Suprapubic skin (tissue), 4 donors: Measurements from ENCODE around the gene KRT72.

Experiments
- CTCF ChIP-seq, 2 donors: fragments of 200-600 bp in 1 of 2; fragments of 450-650 bp in 1 of 2; sonication (generic) in 1 of 2; IDR thresholded peaks; one replicate each; pipeline ENCODE4 v1.5.1; 2016 to 2019; ENCODE audit warnings: antibody characterized with exemption in 2 of 2, mild to moderate bottlenecking in 1 of 2, moderate library complexity in 1 of 2
- EP300 ChIP-seq: sonication (generic); formaldehyde crosslinking; IDR thresholded peaks from one replicate; pipeline ENCODE4 v1.6.1; 2017; ENCODE audit warnings: antibody characterized with exemption
- POLR2AphosphoS5 ChIP-seq, 3 donors: sonication (generic); formaldehyde crosslinking; IDR thresholded peaks; one replicate each; pipeline ENCODE4 v1.6.1; 2017; ENCODE audit warnings: antibody characterized with exemption in 3 of 3

- no peak for TF ChIP-seq CTCF (IDR thresholded peaks at IDR 0.05)
- no peak for TF ChIP-seq EP300
- no peak for TF ChIP-seq POLR2AphosphoS5 (IDR thresholded peaks at IDR 0.05)
Observed at GRCh38 chr12:52641468-52641867, 40.2 kb upstream of the KRT72 start.
